K562 (cell line): ENCODE data around the gene RGS9. TPM values are rescaled to one million over a fixed set of nuclear protein-coding genes. Genes with fewer than 3 reads are reported as not detected.

Experiments
- ADNP ChIP-seq: fragments of 200-800 bp; sonication (Bioruptor generic); IDR thresholded peaks from 2 replicates; pipeline ENCODE4 v1.6.1; 2016; ENCODE audit warnings: missing genetic modification characterization, missing compliant biosample characterization
- ARNT ChIP-seq, 2 experiments: fragments of 450-650 bp; IDR thresholded peaks; 2 replicates each; pipeline ENCODE4 v1.6.1; 2016; ENCODE audit warnings: mild to moderate bottlenecking in 1 of 2
- BRF1 ChIP-seq: IDR thresholded peaks from 3 replicates; pipeline ENCODE4 v1.6.1; 2011; ENCODE audit warnings: borderline replicate concordance, mild to moderate bottlenecking; ENCODE audit not compliant: insufficient read length; ENCODE audit errors: extremely low read depth
- CBFA2T2 ChIP-seq: fragments of 450-650 bp; conservative IDR thresholded peaks from 2 replicates; pipeline ENCODE4 v1.6.1; 2017; ENCODE audit warnings: mild to moderate bottlenecking
- CBX1 ChIP-seq: sonication (generic); IDR thresholded peaks from 2 replicates; pipeline ENCODE4 v1.6.1; 2016; ENCODE audit warnings: antibody characterized with exemption, low read depth, mild to moderate bottlenecking
- DNMT1 ChIP-seq: fragments of 450-650 bp; IDR thresholded peaks from 2 replicates; pipeline ENCODE4 v1.6.1; 2016; ENCODE audit warnings: antibody characterized with exemption, mild to moderate bottlenecking
- E2F3 ChIP-seq: fragments of 250-450 bp; sonication (Bioruptor Pico); IDR thresholded peaks from 2 replicates; pipeline ENCODE4 v1.4.0; 2020; ENCODE audit warnings: mild to moderate bottlenecking
- GATAD2B ChIP-seq: fragments of 450-650 bp; IDR thresholded peaks from 2 replicates; pipeline ENCODE4 v1.6.1; 2017; ENCODE audit warnings: mild to moderate bottlenecking, borderline replicate concordance
- MCM2 ChIP-seq: fragments of 450-650 bp; IDR thresholded peaks from 2 replicates; pipeline ENCODE4 v1.6.1; 2017; ENCODE audit warnings: low read depth, mild to moderate bottlenecking
- NR2C1 ChIP-seq, 2 experiments: fragments of 450-650 bp; IDR thresholded peaks; 2 replicates each; pipeline ENCODE4 v1.6.1; 2017; ENCODE audit warnings: mild to moderate bottlenecking in 2 of 2, antibody characterized with exemption in 1 of 2, inconsistent platforms in 1 of 2, missing compliant biosample characterization in 1 of 2, missing genetic modification characterization in 1 of 2
- NR2C2 ChIP-seq, 2 experiments: fragments of 200-800 bp in 1 of 2; sonication (Bioruptor generic) in 1 of 2; sonication (generic) in 1 of 2; formaldehyde crosslinking in 1 of 2; IDR thresholded peaks; 2 replicates each; pipeline versions ENCODE4 v1.6.1 to v1.8.0; 2016 to 2022; ENCODE audit warnings: mild to moderate bottlenecking in 1 of 2, missing compliant biosample characterization in 1 of 2, missing genetic modification characterization in 1 of 2, missing genetic modification reagents in 1 of 2
- RBM39 ChIP-seq: fragments of 200-400 bp; formaldehyde crosslinking; optimal IDR thresholded peaks from 2 replicates; pipeline ENCODE3; 2018; ENCODE audit warnings: low read depth, low read length
- ZNF175 ChIP-seq: fragments of 200-800 bp; sonication (Bioruptor generic); IDR thresholded peaks from 2 replicates; pipeline ENCODE4 v1.6.1; 2016; ENCODE audit warnings: low read depth, mild to moderate bottlenecking, missing genetic modification characterization, missing compliant biosample characterization
- ZNF76 ChIP-seq: fragments of 250-450 bp; sonication (Bioruptor Pico); IDR thresholded peaks from 2 replicates; pipeline ENCODE4 v1.4.0; 2020; ENCODE audit warnings: mild to moderate bottlenecking, moderate library complexity, borderline replicate concordance
- ZSCAN29 ChIP-seq: fragments of 450-650 bp; IDR thresholded peaks from 2 replicates; pipeline ENCODE4 v1.6.1; 2017
- polyA plus RNA-seq, 8 experiments: library from polyadenylated mRNA; depleted of rRNA in 4 of 8; stranded (reverse) in 5 of 8; unstranded in 3 of 8; fragments of >200 nt; fragmentation: Nextera tagmentation in 2 of 8; fragmentation: Illumina TruSeq in 1 of 8; extraction: Ambion mirVana in 2 of 8; extraction: Trizol in 1 of 8; gene quantifications; 2 replicates each; pipeline versions ENCODE4 v1.2.1 to v1.2.3, GENCODE V29; 2011 to 2014; ENCODE audit warnings: inconsistent platforms in 1 of 8, missing spikeins in 1 of 8
- total RNA-seq, 7 experiments: library from RNA; depleted of rRNA in 6 of 7; stranded (reverse); fragments of >200 nt in 6 of 7; fragmentation: Illumina TruSeq in 2 of 7; extraction: Trizol in 2 of 7; gene quantifications; 2 replicates each; pipeline versions ENCODE4 v1.2.1 to v1.2.3, GENCODE V29; 2011 to 2021; ENCODE audit warnings: low replicate concordance in 1 of 7
- TF ChIP-seq, protein P1 (sequence below): fragments of 450-650 bp; IDR thresholded peaks from 2 replicates; pipeline ENCODE4 v1.6.1; 2014; ENCODE audit warnings: low read depth, mild to moderate bottlenecking, moderate library complexity, borderline replicate concordance
- TF ChIP-seq, protein P2 (sequence below): sonication (generic); formaldehyde crosslinking; IDR thresholded peaks from 2 replicates; pipeline ENCODE4 v1.8.0; 2022; ENCODE audit warnings: mild to moderate bottlenecking, missing genetic modification reagents
- TF ChIP-seq, protein P3 (sequence below): sonication (generic); IDR thresholded peaks from 2 replicates; pipeline ENCODE4 v1.6.1; 2016
- TF ChIP-seq, protein P4 (sequence below), 3 experiments: fragments of 200-800 bp in 1 of 3; fragments of 250-450 bp in 1 of 3; fragments of 450-650 bp in 1 of 3; sonication (Bioruptor Pico) in 1 of 3; sonication (Bioruptor generic) in 1 of 3; formaldehyde crosslinking in 1 of 3; IDR thresholded peaks; 2 replicates each; pipeline versions ENCODE4 v1.6.1 to v1.8.0; 2016 to 2022; ENCODE audit warnings: mild to moderate bottlenecking in 2 of 3, missing genetic modification characterization in 2 of 3, missing compliant biosample characterization in 1 of 3, moderate library complexity in 1 of 3

The RGS9 gene
- total and polyA plus RNA-seq, 9 of the 15 experiments (the other 6 are each of a cell fraction or from before 2014, with no cell fraction given) = 0.18 to 1.4 (median 0.55) TPM

DNA sequence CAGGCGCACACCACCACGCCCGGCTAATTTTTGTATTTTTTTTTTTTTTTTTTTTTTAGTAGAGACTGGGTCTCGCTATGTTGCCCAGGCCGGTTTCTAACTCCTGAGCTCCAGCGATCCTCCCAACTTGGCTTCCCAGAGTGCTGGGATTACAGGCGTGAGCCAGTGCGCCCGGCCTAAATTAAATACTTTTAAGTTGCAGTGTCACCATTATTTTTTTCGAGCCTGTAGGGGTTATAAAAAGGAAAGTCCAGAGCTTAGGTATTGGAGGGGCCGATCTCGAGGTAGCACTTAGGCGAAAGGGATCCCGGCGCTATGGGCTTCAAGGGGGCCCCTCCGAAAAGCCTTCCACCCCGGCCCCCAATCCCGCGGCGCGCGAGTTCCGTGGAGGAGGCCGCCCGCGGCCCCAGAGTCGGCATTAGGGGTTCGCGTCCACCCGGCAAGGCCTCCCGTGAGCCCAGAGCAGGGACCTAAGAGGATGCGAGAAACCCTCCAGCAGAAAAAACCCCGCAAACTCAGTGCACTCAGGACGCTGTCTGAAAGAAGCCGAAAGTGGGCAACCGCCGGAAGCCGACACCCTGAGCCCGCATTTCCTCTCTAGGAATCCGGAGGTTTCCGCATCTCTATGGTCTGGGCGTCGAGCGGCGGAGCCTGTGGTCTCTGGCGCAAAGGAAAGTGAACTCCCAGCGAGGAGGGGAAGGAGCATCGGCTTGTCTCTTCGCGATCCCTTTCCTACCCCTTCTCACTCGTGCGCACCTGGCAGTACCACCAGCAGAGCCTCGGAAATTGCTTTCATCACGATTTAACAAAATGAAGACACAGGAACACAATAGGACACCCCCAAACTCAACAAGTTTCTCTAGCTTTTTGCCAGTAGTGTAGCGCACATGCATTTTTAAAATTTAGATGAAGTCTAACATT is 14.1 kb upstream of the RGS9 start (continued):
- TF ChIP-seq ZNF76 (CRISPR knock-in tag) (no peak), CBX1 (peak; percentile 67; the same call in 1 of the 2 replicates), RBM39 (peak; percentile 63), ARNT (IDR thresholded peaks at IDR 0.05) (peak in 1 of 2 experiments; percentile 22; a peak in 1 of 4 replicates), CBFA2T2 (no peak), NR2C2 (CRISPR knock-in tag; IDR thresholded peaks at IDR 0.05) (no peak), NR2C2 (tag; IDR thresholded peaks at IDR 0.05) (peak; percentile 60), ZNF175 (CRISPR knock-in tag) (0 out of 2 replicates have a peak, but pooled peaks have one; percentile 69), ZSCAN29 (peak; percentile 90), MCM2 (no peak), ADNP (tag) (no peak), E2F3 (no peak), NR2C1 (IDR thresholded peaks at IDR 0.05) (peak; percentile 54), NR2C1 (tag; IDR thresholded peaks at IDR 0.05) (no peak), GATAD2B (0 out of 2 replicates have a peak, but pooled peaks have one; percentile 13), BRF1 (no peak), DNMT1 (no peak)
- TF ChIP-seq, protein P1, sequence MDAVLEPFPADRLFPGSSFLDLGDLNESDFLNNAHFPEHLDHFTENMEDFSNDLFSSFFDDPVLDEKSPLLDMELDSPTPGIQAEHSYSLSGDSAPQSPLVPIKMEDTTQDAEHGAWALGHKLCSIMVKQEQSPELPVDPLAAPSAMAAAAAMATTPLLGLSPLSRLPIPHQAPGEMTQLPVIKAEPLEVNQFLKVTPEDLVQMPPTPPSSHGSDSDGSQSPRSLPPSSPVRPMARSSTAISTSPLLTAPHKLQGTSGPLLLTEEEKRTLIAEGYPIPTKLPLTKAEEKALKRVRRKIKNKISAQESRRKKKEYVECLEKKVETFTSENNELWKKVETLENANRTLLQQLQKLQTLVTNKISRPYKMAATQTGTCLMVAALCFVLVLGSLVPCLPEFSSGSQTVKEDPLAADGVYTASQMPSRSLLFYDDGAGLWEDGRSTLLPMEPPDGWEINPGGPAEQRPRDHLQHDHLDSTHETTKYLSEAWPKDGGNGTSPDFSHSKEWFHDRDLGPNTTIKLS = peak; percentile 87; the same call in 1 of the 2 replicates
- TF ChIP-seq, protein P2, sequence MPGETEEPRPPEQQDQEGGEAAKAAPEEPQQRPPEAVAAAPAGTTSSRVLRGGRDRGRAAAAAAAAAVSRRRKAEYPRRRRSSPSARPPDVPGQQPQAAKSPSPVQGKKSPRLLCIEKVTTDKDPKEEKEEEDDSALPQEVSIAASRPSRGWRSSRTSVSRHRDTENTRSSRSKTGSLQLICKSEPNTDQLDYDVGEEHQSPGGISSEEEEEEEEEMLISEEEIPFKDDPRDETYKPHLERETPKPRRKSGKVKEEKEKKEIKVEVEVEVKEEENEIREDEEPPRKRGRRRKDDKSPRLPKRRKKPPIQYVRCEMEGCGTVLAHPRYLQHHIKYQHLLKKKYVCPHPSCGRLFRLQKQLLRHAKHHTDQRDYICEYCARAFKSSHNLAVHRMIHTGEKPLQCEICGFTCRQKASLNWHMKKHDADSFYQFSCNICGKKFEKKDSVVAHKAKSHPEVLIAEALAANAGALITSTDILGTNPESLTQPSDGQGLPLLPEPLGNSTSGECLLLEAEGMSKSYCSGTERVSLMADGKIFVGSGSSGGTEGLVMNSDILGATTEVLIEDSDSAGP (CRISPR knock-in tag) = no peak
- TF ChIP-seq, protein P3, sequence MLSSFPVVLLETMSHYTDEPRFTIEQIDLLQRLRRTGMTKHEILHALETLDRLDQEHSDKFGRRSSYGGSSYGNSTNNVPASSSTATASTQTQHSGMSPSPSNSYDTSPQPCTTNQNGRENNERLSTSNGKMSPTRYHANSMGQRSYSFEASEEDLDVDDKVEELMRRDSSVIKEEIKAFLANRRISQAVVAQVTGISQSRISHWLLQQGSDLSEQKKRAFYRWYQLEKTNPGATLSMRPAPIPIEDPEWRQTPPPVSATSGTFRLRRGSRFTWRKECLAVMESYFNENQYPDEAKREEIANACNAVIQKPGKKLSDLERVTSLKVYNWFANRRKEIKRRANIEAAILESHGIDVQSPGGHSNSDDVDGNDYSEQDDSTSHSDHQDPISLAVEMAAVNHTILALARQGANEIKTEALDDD = no peak
- TF ChIP-seq, protein P4, sequence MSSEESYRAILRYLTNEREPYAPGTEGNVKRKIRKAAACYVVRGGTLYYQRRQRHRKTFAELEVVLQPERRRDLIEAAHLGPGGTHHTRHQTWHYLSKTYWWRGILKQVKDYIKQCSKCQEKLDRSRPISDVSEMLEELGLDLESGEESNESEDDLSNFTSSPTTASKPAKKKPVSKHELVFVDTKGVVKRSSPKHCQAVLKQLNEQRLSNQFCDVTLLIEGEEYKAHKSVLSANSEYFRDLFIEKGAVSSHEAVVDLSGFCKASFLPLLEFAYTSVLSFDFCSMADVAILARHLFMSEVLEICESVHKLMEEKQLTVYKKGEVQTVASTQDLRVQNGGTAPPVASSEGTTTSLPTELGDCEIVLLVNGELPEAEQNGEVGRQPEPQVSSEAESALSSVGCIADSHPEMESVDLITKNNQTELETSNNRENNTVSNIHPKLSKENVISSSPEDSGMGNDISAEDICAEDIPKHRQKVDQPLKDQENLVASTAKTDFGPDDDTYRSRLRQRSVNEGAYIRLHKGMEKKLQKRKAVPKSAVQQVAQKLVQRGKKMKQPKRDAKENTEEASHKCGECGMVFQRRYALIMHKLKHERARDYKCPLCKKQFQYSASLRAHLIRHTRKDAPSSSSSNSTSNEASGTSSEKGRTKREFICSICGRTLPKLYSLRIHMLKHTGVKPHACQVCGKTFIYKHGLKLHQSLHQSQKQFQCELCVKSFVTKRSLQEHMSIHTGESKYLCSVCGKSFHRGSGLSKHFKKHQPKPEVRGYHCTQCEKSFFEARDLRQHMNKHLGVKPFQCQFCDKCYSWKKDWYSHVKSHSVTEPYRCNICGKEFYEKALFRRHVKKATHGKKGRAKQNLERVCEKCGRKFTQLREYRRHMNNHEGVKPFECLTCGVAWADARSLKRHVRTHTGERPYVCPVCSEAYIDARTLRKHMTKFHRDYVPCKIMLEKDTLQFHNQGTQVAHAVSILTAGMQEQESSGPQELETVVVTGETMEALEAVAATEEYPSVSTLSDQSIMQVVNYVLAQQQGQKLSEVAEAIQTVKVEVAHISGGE (CRISPR knock-in tag; IDR thresholded peaks at IDR 0.05) = peak in 2 of 3 experiments; percentile 93 to 99; a peak in 4 of 6 replicates
